Glutamatergic neuron (in vitro differentiated cells): ENCODE measurements around the gene CCDC181. TPM values are rescaled to one million over a fixed set of nuclear protein-coding genes. Genes with fewer than 3 reads are reported as not detected.

ENCODE experiments used
- DNase-seq: peaks from one replicate; pipeline ENCODE4 v3.0.0; 2022
- H3K27ac Mint-ChIP-seq: one replicate; pipeline ENCODE4 v1.8.0; 2020; ENCODE audit warnings: mild to moderate bottlenecking, mixed read lengths, inconsistent platforms; ENCODE audit not compliant: unreplicated experiment
- H3K27me3 Mint-ChIP-seq: one replicate; pipeline ENCODE4 v1.8.0; 2020; ENCODE audit warnings: mild to moderate bottlenecking, moderate library complexity, mixed read lengths, inconsistent platforms; ENCODE audit not compliant: unreplicated experiment
- H3K36me3 Mint-ChIP-seq: one replicate; pipeline ENCODE4 v1.8.0; 2020; ENCODE audit warnings: mild to moderate bottlenecking, mixed read lengths, inconsistent platforms; ENCODE audit not compliant: unreplicated experiment
- H3K4me1 Mint-ChIP-seq: one replicate; pipeline ENCODE4 v1.8.0; 2020; ENCODE audit warnings: mild to moderate bottlenecking, low read depth, mixed read lengths, inconsistent platforms; ENCODE audit not compliant: unreplicated experiment
- H3K4me3 Mint-ChIP-seq: one replicate; pipeline ENCODE4 v1.8.0; 2020; ENCODE audit warnings: mild to moderate bottlenecking, mixed read lengths, inconsistent platforms; ENCODE audit not compliant: unreplicated experiment
- H3K9me3 Mint-ChIP-seq: one replicate; pipeline ENCODE4 v1.8.0; 2020; ENCODE audit warnings: mild to moderate bottlenecking, moderate library complexity, mixed read lengths, inconsistent platforms; ENCODE audit not compliant: unreplicated experiment
- CTCF ChIP-seq: fragments of 200-600 bp; sonication (generic); IDR thresholded peaks from one replicate; pipeline ENCODE4 v1.5.0; 2021; ENCODE audit not compliant: partially characterized antibody, unreplicated experiment
- total RNA-seq: library from RNA; stranded (reverse); fragmentation: NEBNext Ultra II Directional; extraction: Animal tissue kit (Norgen Biotek cat#: 25700); gene quantifications from one replicate; pipeline ENCODE4 v1.2.1, GENCODE V29; 2021; ENCODE audit not compliant: unreplicated experiment

Gene CCDC181
- total RNA-seq, 1 donor from 2014 or later = 1.1 TPM

- Mint-ChIP-seq H3K4me1 (no peaks in the 10 kb centered on the region), H3K36me3 (no peaks in the 10 kb centered on the region), H3K27me3 (peaks cover 2% of the 10 kb centered on the region), H3K4me3 (no peak overlapping the region), H3K27ac (no peak overlapping the region), H3K9me3 (peaks cover 2% of the 10 kb centered on the region)
- DNase-seq = no peak
- no peak for TF ChIP-seq CTCF
These were observed 79.4 kb downstream of the CCDC181 start for GRCh38 chr1:169347688-169348382.

GRCh38 chr1:169346036-169346589, 81.2 kb downstream of the CCDC181 start:
- TF ChIP-seq CTCF = no peak
- H3K9me3 Mint-ChIP-seq = no peaks in the 10 kb centered on the region
- no peak overlapping the region for H3K27ac Mint-ChIP-seq

GRCh38 chr1:169345511-169345910, 81.8 kb downstream of the CCDC181 start:
- H3K36me3 Mint-ChIP-seq = peaks cover 6% of the 10 kb centered on the region
- no peaks in the 10 kb centered on the region for H3K4me1 Mint-ChIP-seq
- DNase-seq = no peak
- no peak for TF ChIP-seq CTCF
- H3K4me3 Mint-ChIP-seq = no peak overlapping the region
- H3K9me3 Mint-ChIP-seq = no peaks in the 10 kb centered on the region
- H3K27ac Mint-ChIP-seq = no peak overlapping the region
- H3K27me3 Mint-ChIP-seq = no peaks in the 10 kb centered on the region

More at GRCh38 chr1:169346036-169346589, 81.2 kb downstream of the CCDC181 start:
- H3K4me1 Mint-ChIP-seq = no peaks in the 10 kb centered on the region
- no peak overlapping the region for H3K4me3 Mint-ChIP-seq
- no peak for DNase-seq
- no peaks in the 10 kb centered on the region for H3K36me3 Mint-ChIP-seq
- no peaks in the 10 kb centered on the region for H3K27me3 Mint-ChIP-seq

Other genes with a start within 250 kb of the CCDC181 start
- gene NME7, start 59.7 kb downstream of the CCDC181 start, total RNA-seq = 18.6 TPM
- 15.7 TPM for gene BLZF1, start 59.3 kb downstream of the CCDC181 start, total RNA-seq
- 12.8 TPM for gene SLC19A2, start 58.5 kb upstream of the CCDC181 start, total RNA-seq
- gene F5, start 159.0 kb upstream of the CCDC181 start, total RNA-seq = not detected
- not detected for gene SELP, start 202.7 kb upstream of the CCDC181 start, total RNA-seq